Spleen (tissue), 11 donors: ENCODE measurements around the gene HNF1B. TPM values are rescaled to one million over a fixed set of nuclear protein-coding genes. Genes with fewer than 3 reads are reported as not detected.

ENCODE experiments used
- DNase-seq: peaks from one replicate; pipeline ENCODE4 v3.0.0-alpha.2; 2020
- H3K27ac ChIP-seq, 8 donors: fragments of 200-600 bp; sonication (generic) in 7 of 8; 1 replicate in 4 of 8; 2 replicates in 4 of 8; pipeline versions ENCODE4 v1.5.0 to v1.8.0; 2016 to 2021; ENCODE audit warnings: inconsistent platforms in 4 of 8, mild to moderate bottlenecking in 4 of 8, moderate library complexity in 1 of 8
- H3K27me3 ChIP-seq, 7 donors: fragments of 200-600 bp; sonication (generic) in 6 of 7; replicated peaks in 1 of 7; 1 replicate in 4 of 7; 2 replicates in 3 of 7; pipeline versions ENCODE4 v1.5.0 to v1.8.0; 2016 to 2021; ENCODE audit warnings: inconsistent platforms in 3 of 7, mild to moderate bottlenecking in 1 of 7
- H3K36me3 ChIP-seq, 6 donors: fragments of 200-600 bp; sonication (generic) in 5 of 6; 1 replicate in 4 of 6; 2 replicates in 2 of 6; pipeline versions ENCODE4 v1.5.0 to v1.8.0; 2016 to 2021; ENCODE audit warnings: inconsistent platforms in 2 of 6
- H3K4me1 ChIP-seq, 6 donors: fragments of 200-600 bp; sonication (generic) in 5 of 6; 1 replicate in 3 of 6; 2 replicates in 3 of 6; pipeline versions ENCODE4 v1.5.0 to v1.8.0; 2016 to 2021; ENCODE audit warnings: inconsistent platforms in 3 of 6
- H3K4me3 ChIP-seq, 8 donors: fragments of 200-600 bp; sonication (generic) in 7 of 8; 1 replicate in 4 of 8; 2 replicates in 4 of 8; pipeline versions ENCODE4 v1.5.0 to v1.8.0; 2016 to 2021; ENCODE audit warnings: inconsistent platforms in 4 of 8, mild to moderate bottlenecking in 4 of 8, moderate library complexity in 2 of 8
- H3K9me3 ChIP-seq, 8 donors: fragments of 200-600 bp; sonication (generic) in 7 of 8; 1 replicate in 4 of 8; 2 replicates in 4 of 8; pipeline versions ENCODE4 v1.5.0 to v1.8.0; 2016 to 2021; ENCODE audit warnings: inconsistent platforms in 4 of 8
- POLR2A ChIP-seq, 3 donors: fragments of 450-650 bp; IDR thresholded peaks; one replicate each; pipeline ENCODE4 v1.5.1; 2017; ENCODE audit warnings: antibody characterized with exemption in 3 of 3, mild to moderate bottlenecking in 1 of 3
- POLR2AphosphoS5 ChIP-seq, 3 donors: sonication (generic); formaldehyde crosslinking; IDR thresholded peaks; one replicate each; pipeline ENCODE4 v1.5.1; 2017; ENCODE audit warnings: antibody characterized with exemption in 3 of 3
- WGBS, 5 donors: extraction: QIAGEN DNeasy Blood & Tissue Kit in 3 of 5; methylation state at CpG; one replicate each; pipeline versions ENCODE4 v1.1.5 to v1.1.7; 2013 to 2018; 5-methylcytosine and 5-hydroxymethylcytosine counted together
- intact Hi-C: fragments of 100-400 bp; cut with DNase I; formaldehyde crosslinking; loops from one replicate; pipeline ENCODE4 v1.15.0; 2023; ENCODE audit warnings: low total_unique reads
- polyA plus RNA-seq, 3 donors: library from polyadenylated mRNA; stranded (reverse); fragments of 200-250 nt; gene quantifications; one replicate each; pipeline ENCODE4 v1.2.1, GENCODE V29; 2013
- total RNA-seq, 7 donors: library from RNA; depleted of rRNA in 3 of 7; stranded (reverse); fragments of >200 nt in 3 of 7; fragmentation: NEBNext Ultra II Directional in 4 of 7; extraction: Animal tissue kit (Norgen Biotek cat#: 25700) in 4 of 7; gene quantifications; one replicate each; pipeline versions ENCODE4 v1.1.0 to v1.2.1, GENCODE V29; 2016 to 2021
- TF ChIP-seq, protein P1 (sequence below), 11 experiments: fragments of 200-600 bp in 7 of 11; fragments of 450-650 bp in 4 of 11; sonication (generic) in 4 of 11; IDR thresholded peaks in 8 of 11; conservative IDR thresholded peaks in 3 of 11; 1 replicate in 7 of 11; 2 replicates in 4 of 11; pipeline versions ENCODE4 v1.4.0 to v1.8.0; 2016 to 2021; ENCODE audit warnings: antibody characterized with exemption in 11 of 11, inconsistent platforms in 4 of 11, mild to moderate bottlenecking in 1 of 11
- donor health status: healthy with polysubstance abuse.
- donor health status: DM: no; HTN: no; CAD: no; lungs with moderate emphysema.
- donor health status: DM: no; HTN: no; CAD: no.
- donor health status: Bipolar disorder and iron deficiency.
- donor health status: healthy.
- donor health status: DM: no; HTN: no; CAD: no.
- donor health status: DM: yes; HTN: yes; CAD: no.

HNF1B gene
- total and polyA plus RNA-seq, 10 donors: 0.06 to 0.12 (median 0.07) TPM; not detected in 7

DNA sequence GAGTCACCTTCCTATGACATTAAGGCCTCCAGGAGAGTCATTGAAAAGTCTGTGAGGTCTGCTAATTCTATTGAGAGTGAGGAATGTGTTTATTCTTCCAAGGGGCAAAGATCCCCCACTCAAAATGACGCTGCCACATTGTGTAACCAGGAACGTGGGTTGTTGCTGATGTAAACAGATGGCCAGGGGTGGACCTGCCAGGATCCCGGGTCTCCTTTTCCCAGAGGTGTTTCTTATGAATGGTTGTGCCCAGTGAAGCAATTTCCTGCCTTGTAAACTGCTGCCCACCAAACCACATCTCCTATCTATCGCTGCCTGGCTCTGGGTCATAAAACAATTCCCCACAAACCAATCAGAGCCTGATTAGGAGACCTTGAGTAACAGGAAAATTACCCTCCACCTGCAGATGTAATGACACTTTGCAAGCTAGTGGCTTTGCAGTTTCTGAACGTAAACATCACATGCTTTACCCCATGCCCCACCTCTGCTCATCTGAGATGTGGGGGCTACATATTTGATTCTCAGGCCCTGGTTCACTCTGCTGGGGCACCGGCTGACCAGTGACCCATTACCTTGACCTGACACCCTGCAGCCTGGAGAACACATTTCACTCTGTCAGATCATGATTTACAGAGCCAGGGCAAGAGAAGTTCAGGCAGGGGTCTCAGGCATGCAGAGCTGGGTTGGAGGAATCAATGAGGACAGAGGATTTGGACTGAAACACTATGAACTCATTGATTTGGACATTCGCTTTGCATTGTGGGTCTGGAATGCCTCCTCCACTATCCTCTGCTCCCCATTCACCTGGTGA, 68.5 kb downstream of the HNF1B start:
- 19 to 31% (median 20%) methylated on average over 7 of the region's 7 CpGs for WGBS, 5 donors
- H3K9me3 ChIP-seq: peaks cover 0 to 8% (median 0%) of the 10 kb centered on the region in 8 donors
- intact Hi-C loops: no loop called here
- no peaks in the 10 kb centered on the region for H3K4me1 ChIP-seq
- no peaks in the 10 kb centered on the region for H3K36me3 ChIP-seq
- TF ChIP-seq POLR2AphosphoS5 (IDR thresholded peaks at IDR 0.05): no peak
- TF ChIP-seq POLR2A (IDR thresholded peaks at IDR 0.05): no peak
- TF ChIP-seq, protein P1, sequence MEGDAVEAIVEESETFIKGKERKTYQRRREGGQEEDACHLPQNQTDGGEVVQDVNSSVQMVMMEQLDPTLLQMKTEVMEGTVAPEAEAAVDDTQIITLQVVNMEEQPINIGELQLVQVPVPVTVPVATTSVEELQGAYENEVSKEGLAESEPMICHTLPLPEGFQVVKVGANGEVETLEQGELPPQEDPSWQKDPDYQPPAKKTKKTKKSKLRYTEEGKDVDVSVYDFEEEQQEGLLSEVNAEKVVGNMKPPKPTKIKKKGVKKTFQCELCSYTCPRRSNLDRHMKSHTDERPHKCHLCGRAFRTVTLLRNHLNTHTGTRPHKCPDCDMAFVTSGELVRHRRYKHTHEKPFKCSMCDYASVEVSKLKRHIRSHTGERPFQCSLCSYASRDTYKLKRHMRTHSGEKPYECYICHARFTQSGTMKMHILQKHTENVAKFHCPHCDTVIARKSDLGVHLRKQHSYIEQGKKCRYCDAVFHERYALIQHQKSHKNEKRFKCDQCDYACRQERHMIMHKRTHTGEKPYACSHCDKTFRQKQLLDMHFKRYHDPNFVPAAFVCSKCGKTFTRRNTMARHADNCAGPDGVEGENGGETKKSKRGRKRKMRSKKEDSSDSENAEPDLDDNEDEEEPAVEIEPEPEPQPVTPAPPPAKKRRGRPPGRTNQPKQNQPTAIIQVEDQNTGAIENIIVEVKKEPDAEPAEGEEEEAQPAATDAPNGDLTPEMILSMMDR (IDR thresholded peaks at IDR 0.05 in 8 of 11, conservative IDR thresholded peaks at IDR 0.05 in 3 of 11): no peak
- H3K27ac ChIP-seq: no peak overlapping the region
- H3K27me3 ChIP-seq: peaks cover 0 to 20% (median 0%) of the 10 kb centered on the region in 7 donors
- DNase-seq: no peak
- H3K4me3 ChIP-seq: no peak overlapping the region

DNA sequence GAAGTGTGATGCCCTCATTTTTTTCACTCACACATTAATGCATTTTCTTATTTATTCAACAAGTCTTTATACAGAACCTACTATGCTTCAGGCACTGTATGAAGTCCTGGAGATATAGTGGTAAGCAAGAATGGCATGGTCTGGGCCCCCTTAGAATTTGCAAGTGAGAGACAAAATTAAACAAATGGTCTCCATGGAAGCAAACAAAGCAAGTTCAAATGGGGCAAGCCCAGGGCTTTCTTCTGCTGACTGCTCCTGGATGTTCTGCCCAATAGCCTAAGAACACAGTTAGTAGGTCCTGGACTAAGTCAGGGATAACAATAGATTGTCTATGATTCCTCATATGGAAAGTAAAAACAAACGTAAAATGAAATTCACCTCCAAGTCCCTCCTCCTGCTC, 70.3 kb downstream of the HNF1B start:
- WGBS, 5 donors: 76 to 89% (median 79%) methylated on average over 1 of the region's 1 CpG
- H3K27me3 ChIP-seq: peaks cover 0 to 20% (median 0%) of the 10 kb centered on the region in 7 donors
- intact Hi-C loops: no loop called here

DNA sequence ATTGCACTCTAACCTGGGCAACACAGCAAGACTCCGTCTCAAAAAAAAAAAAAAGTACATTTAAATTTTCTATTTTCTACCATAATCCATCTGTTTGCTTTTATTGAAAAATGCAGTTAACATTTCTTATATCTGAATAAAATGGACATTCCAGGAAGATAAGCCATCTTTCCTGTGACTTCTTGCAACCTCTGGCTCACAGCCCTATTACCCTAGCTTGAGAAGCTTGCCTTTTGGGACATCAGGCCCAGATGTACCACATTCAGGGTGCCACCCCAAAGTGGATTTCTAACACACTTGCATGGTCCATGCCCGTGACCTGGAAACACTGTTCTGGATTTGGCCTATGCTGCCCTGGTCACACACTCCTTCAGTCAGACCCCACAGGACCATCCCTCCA, 71.5 kb downstream of the HNF1B start:
- Histone ChIP-seq H3K9me3 (peaks cover 0 to 2% (median 0%) of the 10 kb centered on the region in 8 donors), H3K36me3 (no peaks in the 10 kb centered on the region), H3K4me3 (no peak overlapping the region), H3K27ac (no peak overlapping the region), H3K4me1 (no peaks in the 10 kb centered on the region), H3K27me3 (peaks cover 0 to 15% (median 0%) of the 10 kb centered on the region in 7 donors)
- no peak for TF ChIP-seq POLR2AphosphoS5 (IDR thresholded peaks at IDR 0.05)
- TF ChIP-seq POLR2A (IDR thresholded peaks at IDR 0.05): no peak
- TF ChIP-seq, protein P1 (IDR thresholded peaks at IDR 0.05 in 8 of 11, conservative IDR thresholded peaks at IDR 0.05 in 3 of 11): no peak
- WGBS, 5 donors: 82 to 100% (median 99%) methylated on average over 2 of the region's 2 CpGs
- no peak for DNase-seq
- intact Hi-C loops: no loop called here

More for the DNA sequence above, 70.3 kb downstream of the HNF1B start:
- Histone ChIP-seq H3K9me3 (peaks cover 0 to 8% (median 0%) of the 10 kb centered on the region in 8 donors), H3K4me1 (no peaks in the 10 kb centered on the region), H3K4me3 (no peak overlapping the region), H3K27ac (no peak overlapping the region), H3K36me3 (no peaks in the 10 kb centered on the region)
- TF ChIP-seq POLR2AphosphoS5 (IDR thresholded peaks at IDR 0.05): no peak
- TF ChIP-seq, protein P1 (IDR thresholded peaks at IDR 0.05 in 8 of 11, conservative IDR thresholded peaks at IDR 0.05 in 3 of 11): no peak
- TF ChIP-seq POLR2A (IDR thresholded peaks at IDR 0.05): no peak
- no peak for DNase-seq

DNA sequence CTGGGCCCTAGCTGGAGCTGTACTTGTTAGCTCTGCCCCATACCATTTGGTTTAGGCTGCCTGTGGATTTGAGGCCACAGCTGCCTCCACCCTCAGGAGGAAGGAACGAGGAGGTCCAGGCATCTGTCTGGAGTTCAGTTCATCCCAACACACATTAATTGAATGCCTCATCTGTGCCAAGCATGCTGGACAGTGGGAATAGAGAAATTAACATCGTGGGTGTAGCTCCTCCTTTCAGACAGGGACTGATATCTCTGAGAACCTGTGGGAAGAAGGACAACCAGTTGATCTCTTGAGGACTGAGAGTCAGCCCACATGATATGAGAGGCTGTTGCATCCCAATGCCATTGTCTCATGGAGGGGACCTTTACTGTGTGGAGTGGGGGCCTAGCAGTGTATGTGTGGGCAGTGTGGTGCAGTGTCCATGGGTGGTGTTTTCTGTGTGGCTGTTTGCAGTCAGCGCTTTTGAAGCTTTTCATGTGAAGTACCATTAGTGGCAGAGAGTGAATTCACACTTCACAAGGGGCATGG, 72.2 kb downstream of the HNF1B start:
- peaks cover 0 to 13% (median 0%) of the 10 kb centered on the region in 7 donors for H3K27me3 ChIP-seq
- WGBS, 5 donors: 78 to 92% (median 82%) methylated on average over 3 of the region's 3 CpGs
- H3K4me1 ChIP-seq: no peaks in the 10 kb centered on the region
- no peaks in the 10 kb centered on the region for H3K36me3 ChIP-seq
- no peak for TF ChIP-seq POLR2A (IDR thresholded peaks at IDR 0.05)
- TF ChIP-seq, protein P1 (IDR thresholded peaks at IDR 0.05 in 8 of 11, conservative IDR thresholded peaks at IDR 0.05 in 3 of 11): no peak
- no peak for TF ChIP-seq POLR2AphosphoS5 (IDR thresholded peaks at IDR 0.05)
- H3K27ac ChIP-seq: no peak overlapping the region
- intact Hi-C loops: no loop called here
- no peaks in the 10 kb centered on the region for H3K9me3 ChIP-seq
- H3K4me3 ChIP-seq: no peak overlapping the region
- no peak for DNase-seq
